GM21515 (cell line): ENCODE results near the gene ZSWIM6.

Experiments used
- ATAC-seq: cut with Tn5 transposase; IDR thresholded peaks from one replicate; pipeline ENCODE4 v1.9.1; 2021; ENCODE audit not compliant: unreplicated experiment

Gene ZSWIM6

GRCh38 chr5:61586096-61587084 lies 254.3 kb downstream of the ZSWIM6 start:
- no peak for ATAC-seq

- no peak for ATAC-seq
Measured at GRCh38 chr5:61587125-61587524, 255.1 kb downstream of the ZSWIM6 start.

- no peak for ATAC-seq
Measured at GRCh38 chr5:61588216-61588615, 256.2 kb downstream of the ZSWIM6 start.

GRCh38 chr5:61589946-61590345 lies 257.9 kb downstream of the ZSWIM6 start:
- no peak for ATAC-seq

GRCh38 chr5:61590473-61590872 lies 258.4 kb downstream of the ZSWIM6 start:
- no peak for ATAC-seq

GRCh38 chr5:61591859-61592258 lies 259.8 kb downstream of the ZSWIM6 start:
- ATAC-seq = no peak

GRCh38 chr5:61595426-61595825 lies 263.4 kb downstream of the ZSWIM6 start:
- ATAC-seq = no peak
